ENCODE data around the gene HERC3.

- no peak for TF ChIP-seq CTCF (IDR thresholded peaks at IDR 0.05)
- no peak for TF ChIP-seq POLR2A (IDR thresholded peaks at IDR 0.05)
Measured at GRCh38 chr4:88718098-88718497, 125.8 kb downstream of the HERC3 start.

Data from testis (tissue), 2 donors.